NCI-H187 (cell line): ENCODE measurements around the gene PODNL1.

Experiments used
- DNase-seq, 2 experiments: peaks; one replicate each; lab custom pipeline; 2025; lab: John Stamatoyannopoulos, UW

The PODNL1 gene

GRCh38 chr19:13892870-13893269 lies 45.3 kb downstream of the PODNL1 start:
- no peak for DNase-seq

GRCh38 chr19:13890136-13890535 lies 48.1 kb downstream of the PODNL1 start:
- no peak for DNase-seq

GRCh38 chr19:13888281-13888680 lies 49.9 kb downstream of the PODNL1 start:
- DNase-seq, result no peak

- DNase-seq, result no peak
These were observed 50.7 kb downstream of the PODNL1 start for GRCh38 chr19:13887517-13887916.

- DNase-seq, result no peak
These were observed 51.2 kb downstream of the PODNL1 start for GRCh38 chr19:13887018-13887436.

GRCh38 chr19:13885826-13886365 lies 52.3 kb downstream of the PODNL1 start:
- no peak for DNase-seq

- DNase-seq, result no peak
These were observed 53.3 kb downstream of the PODNL1 start for GRCh38 chr19:13884726-13885591.

- no peak for DNase-seq
These were observed 54.6 kb downstream of the PODNL1 start for GRCh38 chr19:13883516-13884064.

GRCh38 chr19:13882836-13883235 lies 55.4 kb downstream of the PODNL1 start:
- no peak for DNase-seq

- no peak for DNase-seq
These were observed 55.8 kb downstream of the PODNL1 start for GRCh38 chr19:13882419-13882795.

- DNase-seq, result no peak
These were observed 56.4 kb downstream of the PODNL1 start for GRCh38 chr19:13881692-13882418.

- DNase-seq, result no peak
These were observed 56.9 kb downstream of the PODNL1 start for GRCh38 chr19:13881251-13881691.
